Hepatocyte (in vitro differentiated cells): ENCODE results near the gene LHPP.

ENCODE experiments used
- CTCF ChIP-seq: fragments of 200-600 bp; sonication (generic); IDR thresholded peaks from 2 replicates; pipeline ENCODE4 v1.5.1; 2016; ENCODE audit warnings: antibody characterized with exemption, mild to moderate bottlenecking; ENCODE audit not compliant: poor library complexity
- EZH2 ChIP-seq: fragments of 200-600 bp; sonication (generic); IDR thresholded peaks from 2 replicates; pipeline ENCODE4 v1.6.1; 2016; ENCODE audit warnings: antibody characterized with exemption, mild to moderate bottlenecking, borderline replicate concordance
- EZH2phosphoT487 ChIP-seq: fragments of 200-600 bp; sonication (generic); IDR thresholded peaks from one replicate; pipeline ENCODE4 v1.6.1; 2018; ENCODE audit warnings: antibody characterized with exemption, mild to moderate bottlenecking, low read depth, moderate library complexity; ENCODE audit not compliant: unreplicated experiment, severe bottlenecking

- TF ChIP-seq EZH2phosphoT487 (no peak), EZH2 (no peak), CTCF (no peak)
Measured at GRCh38 chr10:124574456-124575070, 112.9 kb downstream of the LHPP start.
